ENCODE data around the gene SPTB. TPM values are rescaled to one million over a fixed set of nuclear protein-coding genes. Genes with fewer than 3 reads are reported as not detected.

The SPTB gene
- total RNA-seq, 1 donor from 2014 or later, result 0.10 TPM

- no peak for DNase-seq (ENCODE audit: low read depth)
Observed at GRCh38 chr14:64850369-64851137, 29.2 kb downstream of the SPTB start.

- no peak for DNase-seq (ENCODE audit: low read depth)
Observed at GRCh38 chr14:64849940-64850339, 29.8 kb downstream of the SPTB start.

GRCh38 chr14:64848239-64848638, 31.5 kb downstream of the SPTB start:
- no peak for DNase-seq (ENCODE audit: low read depth)

GRCh38 chr14:64846319-64846718, 33.4 kb downstream of the SPTB start:
- no peak for DNase-seq (ENCODE audit: low read depth)

GRCh38 chr14:64845878-64846277, 33.8 kb downstream of the SPTB start:
- peak; percentile 83 for DNase-seq (ENCODE audit: low read depth)

GRCh38 chr14:64844969-64845536, 34.7 kb downstream of the SPTB start:
- no peak for DNase-seq (ENCODE audit: low read depth)

GRCh38 chr14:64844272-64844671, 35.4 kb downstream of the SPTB start:
- DNase-seq (ENCODE audit: low read depth), result no peak

- DNase-seq (ENCODE audit: low read depth), result no peak
Observed at GRCh38 chr14:64843548-64843947, 36.2 kb downstream of the SPTB start.

- peak; percentile 14 for DNase-seq (ENCODE audit: low read depth)
Observed at GRCh38 chr14:64841772-64842750, 37.6 kb downstream of the SPTB start.

- DNase-seq (ENCODE audit: low read depth), result peak; percentile 80
Observed at GRCh38 chr14:64841121-64841651, 38.5 kb downstream of the SPTB start.

- no peak for DNase-seq (ENCODE audit: low read depth)
Observed at GRCh38 chr14:64838656-64839055, 41.1 kb downstream of the SPTB start.

- no peak for DNase-seq (ENCODE audit: low read depth)
Observed at GRCh38 chr14:64835431-64835830, 44.3 kb downstream of the SPTB start.

- no peak for DNase-seq (ENCODE audit: low read depth)
Observed at GRCh38 chr14:64834965-64835364, 44.7 kb downstream of the SPTB start.

GRCh38 chr14:64831419-64831818, 48.3 kb downstream of the SPTB start:
- DNase-seq (ENCODE audit: low read depth), result no peak

- DNase-seq (ENCODE audit: low read depth), result no peak
Observed at GRCh38 chr14:64830961-64831360, 48.7 kb downstream of the SPTB start.

- DNase-seq (ENCODE audit: low read depth), result no peak
Observed at GRCh38 chr14:64828071-64828470, 51.6 kb downstream of the SPTB start.

- no peak for DNase-seq (ENCODE audit: low read depth)
Observed at GRCh38 chr14:64826845-64827244, 52.9 kb downstream of the SPTB start.

- no peak for DNase-seq (ENCODE audit: low read depth)
Observed at GRCh38 chr14:64826333-64826732, 53.4 kb downstream of the SPTB start.

GRCh38 chr14:64825509-64825908, 54.2 kb downstream of the SPTB start:
- no peak for DNase-seq (ENCODE audit: low read depth)

GRCh38 chr14:64825006-64825405, 54.7 kb downstream of the SPTB start:
- no peak for DNase-seq (ENCODE audit: low read depth)

- no peak for DNase-seq (ENCODE audit: low read depth)
Observed at GRCh38 chr14:64824471-64824870, 55.2 kb downstream of the SPTB start.

GRCh38 chr14:64823305-64823861, 56.3 kb downstream of the SPTB start:
- peak; percentile 52 for DNase-seq (ENCODE audit: low read depth)

Measured in renal cortical epithelial cell (primary cell).